GM18951 (cell line): ENCODE data around the gene DDAH1.
"Not testable (repeated sequence)": the region's sequence is repeated elsewhere in the genome, so short reads cannot be mapped to it uniquely, and the experiment has no call there.

Experiments used
- POLR2A ChIP-seq: IDR thresholded peaks from 4 replicates; pipeline ENCODE4 v1.6.1; 2011; ENCODE audit warnings: mild to moderate bottlenecking; ENCODE audit not compliant: insufficient read length, insufficient read depth; ENCODE audit errors: extremely low read depth
- in situ Hi-C: fragments of 300-500 bp; cut with MboI; formaldehyde crosslinking; loops from one replicate; pipeline ENCODE4 v1.12.0; 2022; ENCODE audit warnings: low sequenced_read_pairs, mixed read lengths, inconsistent platforms; ENCODE audit not compliant: unreplicated experiment

The DDAH1 gene

DNA sequence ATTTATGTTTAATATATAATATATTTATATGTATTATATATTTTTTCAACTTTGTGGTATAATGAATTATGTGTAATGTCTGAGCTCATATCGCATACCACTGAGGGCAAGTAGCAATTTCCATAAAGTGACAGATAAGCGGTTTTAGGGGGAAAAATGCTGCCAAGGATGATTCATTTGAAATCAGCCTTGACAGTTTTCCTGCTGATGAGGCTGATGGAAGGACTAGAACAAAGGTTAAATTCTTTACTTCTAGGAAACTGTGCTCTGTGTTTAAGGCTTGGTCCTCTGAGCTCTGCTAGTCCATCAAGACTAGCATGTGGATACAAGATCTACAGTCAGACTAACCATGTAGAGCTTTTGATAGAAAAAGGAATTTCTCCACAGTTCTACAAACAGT lies 19.3 kb upstream of the DDAH1 start:
- in situ Hi-C loops = no loop called here
- no peak for TF ChIP-seq POLR2A

DNA sequence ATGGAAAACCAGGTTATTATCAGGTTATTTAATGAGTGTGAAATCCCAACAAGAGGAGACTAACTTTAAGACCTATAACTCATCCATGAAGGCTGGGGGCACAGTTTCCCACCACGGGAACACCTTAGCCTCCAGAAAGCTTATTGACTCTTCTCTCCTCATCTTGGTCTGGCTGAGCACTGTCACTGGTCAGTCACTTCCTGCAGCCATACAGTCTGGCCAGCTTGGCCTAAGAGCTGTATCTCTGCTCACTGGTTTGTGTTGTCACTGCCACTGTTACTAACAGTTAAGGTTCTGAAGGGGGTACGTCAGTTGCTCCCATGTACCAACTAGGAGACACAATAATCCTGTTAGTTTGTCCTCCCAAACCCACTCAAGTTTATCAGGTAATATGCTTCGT lies 16.7 kb upstream of the DDAH1 start:
- in situ Hi-C loops = no loop called here
- no peak for TF ChIP-seq POLR2A

DNA sequence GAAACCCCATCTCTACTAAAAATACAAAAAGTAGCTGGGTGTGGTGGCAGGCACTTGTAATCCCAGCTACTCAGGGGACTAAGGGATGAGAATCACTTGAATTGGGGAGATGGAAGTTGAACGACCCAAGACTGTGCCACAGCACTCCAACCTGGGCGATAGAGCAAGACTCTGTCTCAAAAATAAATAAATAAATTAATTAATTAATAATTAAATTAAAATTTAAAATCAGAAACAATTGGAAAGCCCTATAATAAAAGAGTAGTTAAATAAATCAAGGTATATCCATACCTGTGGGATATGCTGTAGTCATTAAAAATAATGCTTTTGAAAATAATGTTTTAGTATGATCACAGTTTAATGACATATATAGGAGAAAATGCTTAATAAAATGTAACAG lies 15.6 kb upstream of the DDAH1 start:
- in situ Hi-C loops = no loop called here
- no peak for TF ChIP-seq POLR2A

DNA sequence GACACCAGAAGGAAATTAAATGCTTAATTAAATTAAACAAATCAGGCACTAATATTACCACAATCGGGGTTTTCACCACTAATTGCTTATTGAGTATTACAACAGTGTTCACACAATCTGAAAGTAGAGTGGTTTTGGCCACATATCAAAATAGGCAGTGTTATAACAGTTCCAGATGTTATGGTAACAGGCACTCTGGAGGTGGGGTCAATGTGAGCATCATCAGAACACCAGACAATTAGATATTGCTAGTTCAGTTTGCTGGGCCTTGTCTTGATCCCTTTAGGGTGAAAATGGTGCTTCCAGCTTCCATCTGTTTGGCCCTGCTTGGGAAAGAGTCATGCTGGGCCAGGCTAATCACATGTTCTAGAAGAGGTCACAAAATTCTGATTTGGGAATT lies 14.5 kb upstream of the DDAH1 start:
- in situ Hi-C loops = no loop called here
- no peak for TF ChIP-seq POLR2A

DNA sequence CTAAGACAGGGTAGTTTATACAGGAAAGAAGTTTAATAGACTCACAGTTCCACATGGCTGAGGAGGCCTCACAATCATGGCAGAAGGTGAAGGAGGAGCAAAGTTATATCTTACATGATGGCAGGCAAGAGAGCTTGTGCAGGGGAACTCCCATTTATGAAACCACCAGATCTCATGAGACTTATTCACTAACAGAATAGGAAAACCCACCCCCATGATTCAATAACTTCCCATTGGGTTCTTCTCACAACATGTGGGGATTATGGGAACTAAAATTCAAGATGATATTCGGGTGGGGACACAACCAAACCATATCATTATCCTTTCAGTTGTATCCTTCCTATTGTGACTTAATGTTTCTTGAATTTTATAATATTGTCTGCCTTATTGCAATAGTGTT lies 13.4 kb upstream of the DDAH1 start:
- in situ Hi-C loops = no loop called here
- no peak for TF ChIP-seq POLR2A

DNA sequence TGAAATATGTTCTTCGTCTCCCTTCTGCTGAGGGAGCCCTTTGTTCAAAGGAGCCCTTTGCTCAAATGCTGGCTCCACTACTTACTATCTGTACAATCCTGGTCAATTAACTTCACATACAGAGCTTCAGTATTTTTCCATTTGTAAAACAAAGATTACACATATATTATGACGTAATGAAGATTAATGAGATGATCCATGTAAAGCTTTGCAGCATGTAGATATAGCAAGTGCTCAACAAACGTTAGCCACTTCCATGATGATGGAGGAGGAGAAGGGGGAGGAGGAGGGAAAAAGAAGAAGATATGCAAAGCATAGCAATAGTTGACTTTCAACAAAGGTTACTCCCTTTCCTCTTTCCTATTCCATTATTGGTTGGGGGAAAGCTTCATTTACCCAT lies 10.1 kb upstream of the DDAH1 start:
- in situ Hi-C loops = no loop called here
- TF ChIP-seq POLR2A = no peak

DNA sequence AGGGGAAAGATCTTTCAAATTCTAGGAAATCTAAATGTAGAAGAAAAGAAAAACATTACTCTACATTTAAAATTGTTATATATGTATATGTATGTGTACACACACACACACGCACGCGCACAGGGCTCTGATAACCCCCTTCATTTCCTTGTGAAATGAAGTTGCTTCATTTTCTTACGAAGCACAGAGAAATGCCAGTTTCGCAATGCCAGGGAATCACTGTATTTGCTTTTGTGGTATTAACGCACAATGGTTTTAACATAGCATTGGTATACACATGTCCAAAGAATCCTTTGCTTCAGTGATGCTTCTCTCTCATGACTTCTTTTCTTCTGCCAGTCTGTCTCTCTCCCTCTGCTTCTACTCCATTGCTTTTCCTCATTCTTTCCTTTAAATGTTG lies 8.4 kb upstream of the DDAH1 start:
- TF ChIP-seq POLR2A = no peak
- in situ Hi-C loops = no loop called here

DNA sequence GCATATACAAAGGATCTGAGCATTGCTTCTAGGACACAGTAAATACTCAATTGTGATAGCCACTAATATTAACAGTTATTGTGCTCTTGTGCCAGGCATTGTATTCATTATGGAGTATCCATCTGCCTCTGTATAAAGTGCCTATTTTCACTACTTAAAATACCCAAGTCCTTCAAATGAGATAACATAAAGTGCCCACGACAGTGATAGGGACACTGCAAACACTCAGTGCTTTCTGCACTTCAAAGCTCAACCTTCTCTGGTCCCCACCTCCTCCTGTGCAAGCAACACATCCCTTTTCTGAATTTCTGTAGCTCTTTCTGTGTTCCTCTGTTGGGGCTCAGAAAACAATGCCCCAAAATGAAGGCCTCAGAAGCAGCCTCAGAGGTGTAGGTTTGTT lies 6.6 kb upstream of the DDAH1 start:
- TF ChIP-seq POLR2A = no peak
- in situ Hi-C loops = no loop called here

DNA sequence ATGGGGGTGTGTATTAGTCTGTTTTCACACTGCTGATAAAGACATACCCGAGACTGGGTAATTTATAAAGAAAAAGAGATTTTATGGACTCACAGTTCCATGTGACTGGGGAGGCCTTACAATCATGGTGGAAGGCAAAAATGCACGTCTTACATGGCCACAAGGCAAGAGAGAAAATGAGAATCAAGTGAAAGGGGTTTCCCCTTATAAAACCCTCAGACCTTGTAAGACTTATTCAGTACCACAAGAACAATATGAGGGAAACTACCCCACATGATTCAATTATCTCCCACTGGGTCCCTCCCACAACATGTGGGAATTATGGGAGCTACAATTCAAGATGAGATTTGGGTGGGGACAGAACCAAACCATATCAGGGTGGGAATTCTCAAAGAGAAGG lies 5.2 kb upstream of the DDAH1 start:
- in situ Hi-C loops = not testable (repeated sequence)

DNA sequence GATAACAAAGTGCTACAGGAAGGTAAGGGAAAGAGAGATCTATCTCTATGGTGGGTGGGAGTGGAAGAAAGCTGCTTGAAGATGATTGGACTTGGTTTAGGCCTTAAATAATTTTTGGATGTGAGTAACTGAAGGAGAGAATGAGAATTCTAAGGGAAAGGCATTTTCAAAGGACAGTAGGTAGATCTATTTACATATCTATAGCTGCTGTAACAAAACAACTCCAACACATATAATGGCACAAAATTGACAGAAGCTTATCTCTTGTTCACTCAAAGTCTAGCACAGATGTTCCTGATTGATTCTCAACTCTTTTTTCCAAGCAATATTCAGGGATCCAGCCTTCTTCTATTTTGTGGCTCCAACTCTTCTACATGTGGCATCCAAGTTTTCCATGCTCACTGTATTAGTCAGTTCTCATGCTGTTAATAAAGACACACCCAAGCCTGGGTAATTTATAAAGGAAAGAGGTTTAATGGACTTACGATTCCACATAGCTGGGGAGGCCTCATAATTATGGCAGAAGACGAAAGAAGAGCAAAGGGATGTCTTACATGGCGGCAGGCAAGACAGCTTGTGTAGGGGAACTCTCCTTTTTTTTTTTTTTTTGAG lies 3.1 kb upstream of the DDAH1 start:
- no peak for TF ChIP-seq POLR2A
- in situ Hi-C loops = no loop called here

DNA sequence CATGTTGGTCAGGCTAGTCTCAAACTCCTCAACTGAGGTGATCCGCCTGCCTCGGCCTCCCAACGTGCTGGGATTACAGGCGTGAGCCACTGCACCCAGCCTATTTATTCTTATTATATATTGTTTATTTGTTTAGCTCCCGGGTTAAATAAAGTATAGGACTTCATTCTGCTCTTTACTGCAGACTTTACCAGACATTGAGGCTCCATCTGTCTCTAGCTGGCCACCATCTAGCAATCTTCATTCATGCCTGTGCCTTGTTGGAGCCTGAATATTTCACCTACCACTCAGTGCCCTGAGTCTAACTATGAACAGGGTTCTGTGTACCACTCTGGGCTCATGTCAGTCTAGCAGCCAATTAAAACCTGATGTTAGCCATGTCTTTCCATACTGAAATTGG lies 2.1 kb upstream of the DDAH1 start:
- in situ Hi-C loops = no loop called here
- TF ChIP-seq POLR2A = no peak

DNA sequence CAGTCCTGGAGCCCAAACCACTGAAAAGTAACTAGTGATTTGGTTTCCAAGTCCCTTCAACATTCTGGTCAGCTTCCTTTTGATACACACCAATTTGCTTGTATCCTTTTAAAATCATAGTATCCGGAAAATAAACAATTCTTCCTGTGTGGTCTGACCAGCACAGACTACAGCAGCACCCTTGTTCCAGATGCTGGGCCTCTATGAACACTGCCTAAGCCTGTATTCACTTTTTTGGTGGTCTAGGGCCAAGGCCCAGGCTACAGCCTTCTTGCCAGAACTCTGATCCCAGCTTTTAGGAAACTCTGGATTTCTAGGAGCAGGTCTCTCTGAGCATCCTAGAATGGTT lies 801 bp upstream of the DDAH1 start:
- in situ Hi-C loops = no loop called here
- no peak for TF ChIP-seq POLR2A

DNA sequence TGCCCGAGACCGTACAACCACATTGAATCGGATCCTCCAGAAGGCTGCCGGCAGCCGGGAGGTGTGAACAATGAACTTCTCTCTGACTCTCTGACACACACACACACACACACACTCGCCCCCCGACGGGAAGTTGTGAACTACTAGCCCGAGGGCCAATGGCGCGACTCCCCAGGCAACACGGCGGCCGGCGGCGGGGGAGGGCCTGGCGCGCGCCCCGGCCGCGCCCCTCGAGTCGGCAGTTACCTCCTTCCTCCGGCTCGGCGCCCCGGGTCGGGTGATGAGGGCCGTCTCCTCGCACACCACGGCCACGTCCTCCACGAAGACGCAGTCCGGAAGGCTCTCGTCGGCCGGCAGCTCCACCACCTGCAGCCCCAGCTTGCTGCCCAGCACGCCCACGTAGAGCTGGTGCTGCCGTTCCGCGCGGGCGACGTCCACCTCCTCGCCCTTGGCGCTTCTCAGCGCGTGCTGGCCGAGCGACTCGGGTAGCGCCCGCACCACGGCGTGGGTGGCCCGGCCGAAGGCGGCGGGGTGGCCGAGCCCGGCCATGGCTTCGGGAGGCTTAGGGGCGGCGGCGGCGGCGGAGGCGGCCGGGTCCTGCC lies 361 bp downstream of the DDAH1 start:
- TF ChIP-seq POLR2A = no peak
- in situ Hi-C loops = no loop called here

DNA sequence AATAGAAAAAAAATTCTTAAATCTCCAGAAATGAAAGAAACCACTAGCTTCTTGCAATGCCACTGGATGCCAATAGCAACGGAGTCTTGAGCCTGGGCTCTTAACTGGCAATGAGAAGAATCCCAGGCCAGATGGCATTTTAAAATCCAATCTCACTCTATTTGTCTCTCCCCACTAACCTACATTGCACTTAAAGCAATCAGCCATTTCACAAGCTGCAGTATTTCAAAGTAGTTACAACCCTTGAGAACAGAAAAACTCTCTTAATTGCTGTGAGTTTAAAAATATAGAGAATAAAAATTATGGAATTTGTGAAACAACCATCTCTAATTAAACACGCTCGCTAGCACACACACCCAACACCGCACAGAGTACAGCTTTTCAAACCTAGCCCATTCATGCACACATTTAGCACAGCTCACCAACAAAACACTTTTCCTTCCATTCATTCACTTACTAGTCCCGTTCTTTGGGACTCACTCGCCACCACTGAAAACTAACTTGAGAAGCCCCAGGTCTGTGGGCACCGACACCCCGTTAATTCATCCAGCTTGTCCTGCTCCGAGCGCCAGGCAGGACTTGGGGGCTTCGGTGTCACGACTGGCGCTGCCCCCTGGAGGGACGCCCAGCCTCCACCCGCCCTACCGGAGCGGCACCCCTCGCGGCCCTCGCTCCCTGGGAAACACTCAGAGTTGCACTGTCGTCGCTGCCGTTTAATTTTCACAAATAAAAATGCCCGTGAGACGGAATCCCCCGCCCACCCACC lies 1.0 kb downstream of the DDAH1 start:
- TF ChIP-seq POLR2A = no peak
- in situ Hi-C loops = no loop called here
